Parathyroid adenoma (tissue), 2 donors: ENCODE measurements around the gene SDCBP2.

ENCODE experiments used
- H2AFZ ChIP-seq: fragments of 300-600 bp; sonication (generic); one replicate; pipeline ENCODE4 v1.7.0; 2017; ENCODE audit warnings: antibody characterized with exemption, mild to moderate bottlenecking
- H3K27ac ChIP-seq: fragments of 300-600 bp; sonication (generic); one replicate; pipeline ENCODE4 v1.7.0; 2017
- H3K27me3 ChIP-seq: fragments of 300-600 bp; sonication (generic); one replicate; pipeline ENCODE4 v1.7.0; 2017; ENCODE audit warnings: low read length; ENCODE audit not compliant: control insufficient read depth, insufficient read depth
- H3K36me3 ChIP-seq: fragments of 300-600 bp; sonication (generic); one replicate; pipeline ENCODE4 v1.7.0; 2017; ENCODE audit warnings: low read length; ENCODE audit not compliant: control insufficient read depth, insufficient read depth
- H3K4me1 ChIP-seq: fragments of 300-600 bp; sonication (generic); one replicate; pipeline ENCODE4 v1.7.0; 2017; ENCODE audit warnings: control low read depth
- H3K4me2 ChIP-seq: fragments of 300-600 bp; sonication (generic); one replicate; pipeline ENCODE4 v1.7.0; 2017; ENCODE audit warnings: low read length
- H3K4me3 ChIP-seq: fragments of 300-600 bp; sonication (generic); one replicate; pipeline ENCODE4 v1.7.0; 2017; ENCODE audit warnings: low read depth, low read length
- H3K79me2 ChIP-seq: fragments of 300-600 bp; sonication (generic); one replicate; pipeline ENCODE4 v1.7.0; 2017; ENCODE audit warnings: control low read depth
- H3K9ac ChIP-seq: fragments of 300-600 bp; sonication (generic); one replicate; pipeline ENCODE4 v1.7.0; 2017; ENCODE audit warnings: mild to moderate bottlenecking
- H3K9me3 ChIP-seq: fragments of 300-600 bp; sonication (generic); one replicate; pipeline ENCODE4 v1.7.0; 2017; ENCODE audit warnings: low read length; ENCODE audit not compliant: control insufficient read depth
- CTCF ChIP-seq: fragments of 300-600 bp; sonication (generic); IDR thresholded peaks from one replicate; pipeline ENCODE4 v1.7.0; 2017; ENCODE audit warnings: antibody characterized with exemption, mild to moderate bottlenecking
- donor health status: primary hyperparathyroidism.

The SDCBP2 gene

GRCh38 chr20:1298166-1298565 is 30.8 kb downstream of the SDCBP2 start:
- H3K4me1 ChIP-seq, result no peaks in the 10 kb centered on the region
- H2AFZ ChIP-seq, result no peak overlapping the region
- no peak overlapping the region for H3K27ac ChIP-seq
- no peaks in the 10 kb centered on the region for H3K27me3 ChIP-seq
- no peak overlapping the region for H3K4me2 ChIP-seq
- no peak for TF ChIP-seq CTCF
- H3K9me3 ChIP-seq, result no peaks in the 10 kb centered on the region
- no peaks in the 10 kb centered on the region for H3K36me3 ChIP-seq
- H3K4me3 ChIP-seq, result no peak overlapping the region
- H3K9ac ChIP-seq, result no peak overlapping the region
- peaks cover 10% of the 10 kb centered on the region for H3K79me2 ChIP-seq

- H3K4me3 ChIP-seq, result no peak overlapping the region
- no peaks in the 10 kb centered on the region for H3K9me3 ChIP-seq
- no peak overlapping the region for H2AFZ ChIP-seq
- H3K36me3 ChIP-seq, result no peaks in the 10 kb centered on the region
- no peaks in the 10 kb centered on the region for H3K27me3 ChIP-seq
- no peak for TF ChIP-seq CTCF
- no peak overlapping the region for H3K4me2 ChIP-seq
- H3K9ac ChIP-seq, result no peak overlapping the region
- H3K27ac ChIP-seq, result no peak overlapping the region
- peaks cover 13% of the 10 kb centered on the region for H3K79me2 ChIP-seq
- H3K4me1 ChIP-seq, result no peaks in the 10 kb centered on the region
These were observed 31.5 kb downstream of the SDCBP2 start for GRCh38 chr20:1297486-1297885.

- H3K27ac ChIP-seq, result no peak overlapping the region
- no peak for TF ChIP-seq CTCF
These were observed 32.0 kb downstream of the SDCBP2 start for GRCh38 chr20:1296922-1297321.

GRCh38 chr20:1296117-1296610 is 32.8 kb downstream of the SDCBP2 start:
- Histone ChIP-seq H3K27me3 (no peaks in the 10 kb centered on the region), H2AFZ (no peak overlapping the region), H3K4me3 (no peak overlapping the region), H3K36me3 (no peaks in the 10 kb centered on the region), H3K9me3 (no peaks in the 10 kb centered on the region), H3K4me1 (peaks cover 3% of the 10 kb centered on the region), H3K4me2 (no peak overlapping the region), H3K9ac (no peak overlapping the region), H3K79me2 (peaks cover 13% of the 10 kb centered on the region), H3K27ac (no peak overlapping the region)
- no peak for TF ChIP-seq CTCF

More at GRCh38 chr20:1296922-1297321, 32.0 kb downstream of the SDCBP2 start:
- no peaks in the 10 kb centered on the region for H3K36me3 ChIP-seq
- no peak overlapping the region for H3K4me2 ChIP-seq
- H3K4me3 ChIP-seq, result no peak overlapping the region
- H2AFZ ChIP-seq, result no peak overlapping the region
- no peak overlapping the region for H3K9ac ChIP-seq
- H3K9me3 ChIP-seq, result no peaks in the 10 kb centered on the region
- H3K79me2 ChIP-seq, result peaks cover 13% of the 10 kb centered on the region
- H3K27me3 ChIP-seq, result no peaks in the 10 kb centered on the region
- H3K4me1 ChIP-seq, result no peaks in the 10 kb centered on the region

- no peak overlapping the region for H3K4me3 ChIP-seq
- no peak overlapping the region for H3K27ac ChIP-seq
- no peak overlapping the region for H3K9ac ChIP-seq
- H3K9me3 ChIP-seq, result no peaks in the 10 kb centered on the region
- no peak for TF ChIP-seq CTCF
- H3K36me3 ChIP-seq, result no peaks in the 10 kb centered on the region
- peaks cover 3% of the 10 kb centered on the region for H3K4me1 ChIP-seq
- H2AFZ ChIP-seq, result no peak overlapping the region
- no peaks in the 10 kb centered on the region for H3K27me3 ChIP-seq
- no peak overlapping the region for H3K4me2 ChIP-seq
- H3K79me2 ChIP-seq, result peaks cover 13% of the 10 kb centered on the region
These were observed 33.5 kb downstream of the SDCBP2 start for GRCh38 chr20:1295276-1295930.
